Measurements from ENCODE around the gene PTBP2.

- no peak for TF ChIP-seq CTCF (IDR thresholded peaks at IDR 0.05; ENCODE audit: low read depth, low read length)
- TF ChIP-seq POLR2A (IDR thresholded peaks at IDR 0.05; ENCODE audit: extremely low read depth, insufficient read length), result no peak
- TF ChIP-seq MYC (IDR thresholded peaks at IDR 0.05; ENCODE audit: low read depth, low read length), result no peak
- TF ChIP-seq MAX (IDR thresholded peaks at IDR 0.05; ENCODE audit: low read depth, low read length), result no peak
These were observed 6.1 kb upstream of the PTBP2 start for GRCh38 chr1:96715482-96715881.

Data from NB4 (cell line).